HEK293T (cell line): ENCODE data around the gene CTNNA3.

Source experiments
- ARNT ChIP-seq: fragments of 450-650 bp; IDR thresholded peaks from 2 replicates; pipeline ENCODE4 v1.6.1; 2017; ENCODE audit warnings: mild to moderate bottlenecking
- BHLHE40 ChIP-seq: fragments of 450-650 bp; IDR thresholded peaks from 2 replicates; pipeline ENCODE4 v1.6.1; 2016; ENCODE audit warnings: mild to moderate bottlenecking, moderate library complexity, borderline replicate concordance
- ELF4 ChIP-seq: fragments of 450-650 bp; IDR thresholded peaks from 2 replicates; pipeline ENCODE4 v1.6.1; 2017; ENCODE audit warnings: antibody characterized with exemption
- FOXA1 ChIP-seq: fragments of 450-650 bp; IDR thresholded peaks from 2 replicates; pipeline ENCODE4 v1.6.1; 2016; ENCODE audit warnings: mild to moderate bottlenecking
- L3MBTL2 ChIP-seq: fragments of 450-650 bp; conservative IDR thresholded peaks from 2 replicates; pipeline ENCODE4 v1.6.1; 2016; ENCODE audit warnings: mild to moderate bottlenecking
- SP1 ChIP-seq: fragments of 450-650 bp; IDR thresholded peaks from 2 replicates; pipeline ENCODE4 v1.6.1; 2017

DNA sequence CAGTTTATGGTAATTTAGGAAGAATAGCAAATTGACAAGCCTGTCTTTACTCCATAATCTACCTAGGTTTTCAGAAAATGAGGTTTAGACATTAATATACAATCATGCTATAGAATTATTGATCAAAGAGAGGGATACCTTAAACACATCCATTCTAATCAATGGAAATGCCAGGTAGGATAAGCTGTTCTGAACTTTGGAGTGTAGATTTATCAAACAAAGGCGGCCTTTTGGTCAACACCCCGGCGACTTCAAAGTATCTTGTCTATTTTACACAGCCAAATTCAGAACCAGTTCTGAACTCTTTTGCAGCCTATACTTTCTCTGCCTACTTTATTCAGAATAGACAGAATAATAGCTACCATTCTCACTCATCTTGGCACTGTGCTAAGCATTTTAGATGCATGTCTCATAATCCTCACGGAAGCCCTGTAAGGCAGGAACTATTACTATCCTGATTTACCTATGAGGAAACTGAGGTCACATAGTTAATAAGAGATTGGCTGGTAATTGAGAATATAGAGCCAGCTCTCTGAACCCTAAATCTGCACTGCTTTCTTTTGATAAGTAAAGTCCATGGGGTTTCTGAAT lies 1412.0 kb downstream of the CTNNA3 start:
- TF ChIP-seq FOXA1 = no peak
- TF ChIP-seq ARNT = no peak
- no peak for TF ChIP-seq BHLHE40
- TF ChIP-seq SP1 = no peak
- TF ChIP-seq L3MBTL2 = no peak
- TF ChIP-seq ELF4 = no peak
